ENCODE measurements around the gene NEXN. TPM values are rescaled to one million over a fixed set of nuclear protein-coding genes. Genes with fewer than 3 reads are reported as not detected.

The NEXN gene
- total RNA-seq, 1 experiment from 2014 or later = 0.15 TPM

GRCh38 chr1:77845951-77846350 is 42.5 kb upstream of the NEXN start:
- Histone ChIP-seq H3K27ac (ENCODE audit: low read depth, low read length) (no peak overlapping the region), H3K4me2 (ENCODE audit: low read length) (no peak overlapping the region), H4K20me1 (ENCODE audit: insufficient read depth) (0 out of 2 replicates have a peak, but pooled peaks cover 4% of the 10 kb centered on the region), H3K9me2 (ENCODE audit: insufficient read depth) (no peaks in the 10 kb centered on the region), H3K9me3 (ENCODE audit: control insufficient read depth in 1 of 2, insufficient read depth in 1 of 2, low read depth in 1 of 2, low read length in 2 of 2) (no peaks in the 10 kb centered on the region), H3K4me3 (replicated peaks in 1 of 2; ENCODE audit: low read depth in 1 of 2, low read length in 2 of 2) (no peak overlapping the region), H3K4me1 (ENCODE audit: control insufficient read depth in 1 of 2, insufficient read depth in 2 of 2, low read length in 2 of 2) (no peaks in the 10 kb centered on the region), H3K27me3 (ENCODE audit: insufficient read depth, low read length) (no peaks in the 10 kb centered on the region), H2AFZ (ENCODE audit: low read depth, low read length, poor library complexity, severe bottlenecking) (no peak overlapping the region), H3K9ac (ENCODE audit: low read length) (no peak overlapping the region), H3K79me2 (ENCODE audit: insufficient read depth, low read length) (no peaks in the 10 kb centered on the region), H3K36me3 (ENCODE audit: control insufficient read depth in 1 of 2, insufficient read depth in 2 of 2, low read length in 2 of 2) (no peaks in the 10 kb centered on the region)
- TF ChIP-seq ZBTB33 (IDR thresholded peaks at IDR 0.05; ENCODE audit: extremely low read depth, insufficient replicate concordance, low read length) (no peak), JUND (IDR thresholded peaks at IDR 0.05) (no peak), FOSL1 (IDR thresholded peaks at IDR 0.05; ENCODE audit: low read depth) (no peak), POLR2A (IDR thresholded peaks at IDR 0.05; ENCODE audit: borderline replicate concordance, extremely low read depth, insufficient read depth, insufficient read length) (no peak), RAD21 (IDR thresholded peaks at IDR 0.05; ENCODE audit: low read depth) (no peak), CBX3 (IDR thresholded peaks at IDR 0.05; ENCODE audit: low read depth) (no peak), CEBPB (IDR thresholded peaks at IDR 0.05; ENCODE audit: low read depth) (no peak), EZH2phosphoT487 (IDR thresholded peaks at IDR 0.05; ENCODE audit: borderline replicate concordance) (no peak), ATF3 (IDR thresholded peaks at IDR 0.05) (no peak), TCF7L2 (IDR thresholded peaks at IDR 0.05; ENCODE audit: borderline replicate concordance, extremely low read depth, insufficient read depth, insufficient read length) (no peak), SIN3A (IDR thresholded peaks at IDR 0.05; ENCODE audit: low read depth) (no peak), REST (IDR thresholded peaks at IDR 0.05; ENCODE audit: low read depth) (no peak), YY1 (IDR thresholded peaks at IDR 0.05; ENCODE audit: extremely low read depth, insufficient replicate concordance, low read depth, low read length) (no peak), POLR2AphosphoS5 (IDR thresholded peaks at IDR 0.05; ENCODE audit: low read depth, low read length) (no peak), ELF1 (IDR thresholded peaks at IDR 0.05; ENCODE audit: borderline replicate concordance, low read depth) (no peak), ZFX (IDR thresholded peaks at IDR 0.05) (no peak)
- TF ChIP-seq, protein P1, sequence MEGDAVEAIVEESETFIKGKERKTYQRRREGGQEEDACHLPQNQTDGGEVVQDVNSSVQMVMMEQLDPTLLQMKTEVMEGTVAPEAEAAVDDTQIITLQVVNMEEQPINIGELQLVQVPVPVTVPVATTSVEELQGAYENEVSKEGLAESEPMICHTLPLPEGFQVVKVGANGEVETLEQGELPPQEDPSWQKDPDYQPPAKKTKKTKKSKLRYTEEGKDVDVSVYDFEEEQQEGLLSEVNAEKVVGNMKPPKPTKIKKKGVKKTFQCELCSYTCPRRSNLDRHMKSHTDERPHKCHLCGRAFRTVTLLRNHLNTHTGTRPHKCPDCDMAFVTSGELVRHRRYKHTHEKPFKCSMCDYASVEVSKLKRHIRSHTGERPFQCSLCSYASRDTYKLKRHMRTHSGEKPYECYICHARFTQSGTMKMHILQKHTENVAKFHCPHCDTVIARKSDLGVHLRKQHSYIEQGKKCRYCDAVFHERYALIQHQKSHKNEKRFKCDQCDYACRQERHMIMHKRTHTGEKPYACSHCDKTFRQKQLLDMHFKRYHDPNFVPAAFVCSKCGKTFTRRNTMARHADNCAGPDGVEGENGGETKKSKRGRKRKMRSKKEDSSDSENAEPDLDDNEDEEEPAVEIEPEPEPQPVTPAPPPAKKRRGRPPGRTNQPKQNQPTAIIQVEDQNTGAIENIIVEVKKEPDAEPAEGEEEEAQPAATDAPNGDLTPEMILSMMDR (IDR thresholded peaks at IDR 0.05 in 2 of 3, conservative IDR thresholded peaks at IDR 0.05 in 1 of 3; ENCODE audit: borderline replicate concordance in 1 of 3, insufficient read depth in 1 of 3, low read depth in 2 of 3, low read length in 2 of 3) = no peak
- TF ChIP-seq, protein P2, sequence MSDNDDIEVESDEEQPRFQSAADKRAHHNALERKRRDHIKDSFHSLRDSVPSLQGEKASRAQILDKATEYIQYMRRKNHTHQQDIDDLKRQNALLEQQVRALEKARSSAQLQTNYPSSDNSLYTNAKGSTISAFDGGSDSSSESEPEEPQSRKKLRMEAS (IDR thresholded peaks at IDR 0.05) = no peak
- ChIA-PET CTCF (no interaction called here), RAD21 (ENCODE audit: low non-redundant PET in 1 of 2, low total read pairs in 2 of 2, uncharacterized antibody in 2 of 2, unreplicated experiment in 2 of 2) (no interaction called here), POLR2A (no interaction called here)
- no TSS peak for BruUV-seq (replicated peaks)
- intact Hi-C loops (cut with micrococcal nuclease) = no loop called here
- no peak for DNase-seq (ENCODE audit: low read depth, low spot score)
- no peak for ATAC-seq
